AG09319 (cell line): ENCODE measurements around the gene OXCT2.
"Not testable (repeated sequence)": the region's sequence is repeated elsewhere in the genome, so short reads cannot be mapped to it uniquely, and the experiment has no call there.

Experiments
- DNase-seq: peaks from one replicate; pipeline ENCODE4 v3.0.0-alpha.2; 2010; ENCODE audit warnings: low read depth; ENCODE audit errors: extremely low read depth
- CTCF ChIP-seq: IDR thresholded peaks from 2 replicates; pipeline ENCODE4 v1.5.1; 2011; ENCODE audit warnings: low read depth, mild to moderate bottlenecking, inconsistent platforms, low read length, moderate library complexity

The OXCT2 gene

GRCh38 chr1:39769502-39769901, 1.6 kb downstream of the OXCT2 start:
- not testable (repeated sequence) for DNase-seq

- DNase-seq: not testable (repeated sequence)
Measured at GRCh38 chr1:39766466-39766865, 4.7 kb downstream of the OXCT2 start.

GRCh38 chr1:39764512-39764911, 6.6 kb downstream of the OXCT2 start:
- not testable (repeated sequence) for DNase-seq

GRCh38 chr1:39763619-39764374, 7.4 kb downstream of the OXCT2 start:
- not testable (repeated sequence) for DNase-seq

- TF ChIP-seq CTCF: no peak
- no peak for DNase-seq
Measured at GRCh38 chr1:39762550-39763540, 8.3 kb downstream of the OXCT2 start.

GRCh38 chr1:39761557-39762260, 9.4 kb downstream of the OXCT2 start:
- DNase-seq: no peak
- no peak for TF ChIP-seq CTCF

GRCh38 chr1:39761016-39761415, 10.1 kb downstream of the OXCT2 start:
- no peak for TF ChIP-seq CTCF
- DNase-seq: no peak

- no peak for DNase-seq
- no peak for TF ChIP-seq CTCF
Measured at GRCh38 chr1:39760074-39761008, 10.8 kb downstream of the OXCT2 start.
